K562 (cell line): ENCODE data around the gene PLEKHG5. TPM values are rescaled to one million over a fixed set of nuclear protein-coding genes. Genes with fewer than 3 reads are reported as not detected.

Experiments used
- FOXA3 ChIP-seq, 2 experiments: fragments of 450-650 bp in 1 of 2; sonication (generic) in 1 of 2; formaldehyde crosslinking; IDR thresholded peaks in 1 of 2; conservative IDR thresholded peaks in 1 of 2; 2 replicates each; pipeline versions ENCODE4 v1.4.0 to v1.8.0; 2020 to 2022; ENCODE audit warnings: mild to moderate bottlenecking in 2 of 2, missing genetic modification reagents in 1 of 2
- HLTF ChIP-seq: fragments of 450-650 bp; IDR thresholded peaks from 2 replicates; pipeline ENCODE4 v1.6.1; 2016
- JUND ChIP-seq, 2 experiments: IDR thresholded peaks; 2 replicates in 1 of 2; 3 replicates in 1 of 2; pipeline ENCODE4 v1.6.1; 2011; ENCODE audit warnings: borderline replicate concordance in 2 of 2, low read depth in 2 of 2, low read length in 2 of 2, improper control_type of control experiment in 1 of 2, missing biosample characterization in 1 of 2, missing genetic modification characterization in 1 of 2, missing genetic modification reagents in 1 of 2
- MEIS2 ChIP-seq: fragments of 450-650 bp; IDR thresholded peaks from 2 replicates; pipeline ENCODE4 v1.6.1; 2014; ENCODE audit warnings: mild to moderate bottlenecking; ENCODE audit not compliant: partially characterized antibody
- NCOA2 ChIP-seq, 2 experiments: fragments of 450-650 bp; IDR thresholded peaks; 2 replicates each; pipeline ENCODE4 v1.6.1; 2018; ENCODE audit warnings: mild to moderate bottlenecking in 2 of 2, moderate library complexity in 1 of 2; ENCODE audit not compliant: partially characterized antibody in 2 of 2
- REST ChIP-seq, 2 experiments: fragments of 450-650 bp; formaldehyde crosslinking in 1 of 2; IDR thresholded peaks; 2 replicates each; pipeline versions ENCODE4 v1.4.0 to v1.6.1; 2014 to 2020; ENCODE audit warnings: mild to moderate bottlenecking in 2 of 2, borderline replicate concordance in 1 of 2, low read depth in 1 of 2
- SMC3 ChIP-seq: conservative IDR thresholded peaks from 2 replicates; pipeline ENCODE4 v1.6.1; 2011; ENCODE audit warnings: low read depth, low read length, improper control_type of control experiment; ENCODE audit not compliant: insufficient read depth
- TBP ChIP-seq: optimal IDR thresholded peaks from 2 replicates; pipeline ENCODE3; 2011; ENCODE audit warnings: low read depth, low read length, improper control_type of control experiment
- UBTF ChIP-seq, 2 experiments: IDR thresholded peaks; 2 replicates each; pipeline ENCODE4 v1.6.1; 2012; ENCODE audit warnings: improper control_type of control experiment in 2 of 2, low read depth in 2 of 2, low read length in 2 of 2, borderline replicate concordance in 1 of 2
- USF2 ChIP-seq: sonication (generic); formaldehyde crosslinking; IDR thresholded peaks from 2 replicates; pipeline ENCODE4 v1.5.0; 2020; ENCODE audit warnings: missing genetic modification reagents
- XRCC5 ChIP-seq: fragments of 200-400 bp; formaldehyde crosslinking; IDR thresholded peaks from 2 replicates; pipeline ENCODE4 v1.6.1; 2017; ENCODE audit warnings: low read depth, mild to moderate bottlenecking, low read length
- YY1 ChIP-seq, 3 experiments: IDR thresholded peaks; 2 replicates each; pipeline ENCODE4 v1.6.1; 2011; ENCODE audit warnings: low read length in 2 of 3, mild to moderate bottlenecking in 2 of 3, moderate library complexity in 2 of 3, borderline replicate concordance in 1 of 3, control low read depth in 1 of 3, low read depth in 1 of 3; ENCODE audit not compliant: insufficient read depth in 3 of 3, insufficient replicate concordance in 2 of 3, control insufficient read depth in 1 of 3, insufficient read length in 1 of 3; ENCODE audit errors: extremely low read depth in 1 of 3
- polyA plus RNA-seq, 8 experiments: library from polyadenylated mRNA; depleted of rRNA in 4 of 8; stranded (reverse) in 5 of 8; unstranded in 3 of 8; fragments of >200 nt; fragmentation: Nextera tagmentation in 2 of 8; fragmentation: Illumina TruSeq in 1 of 8; extraction: Ambion mirVana in 2 of 8; extraction: Trizol in 1 of 8; gene quantifications; 2 replicates each; pipeline versions ENCODE4 v1.2.1 to v1.2.3, GENCODE V29; 2011 to 2014; ENCODE audit warnings: inconsistent platforms in 1 of 8, missing spikeins in 1 of 8
- total RNA-seq, 7 experiments: library from RNA; depleted of rRNA in 6 of 7; stranded (reverse); fragments of >200 nt in 6 of 7; fragmentation: Illumina TruSeq in 2 of 7; extraction: Trizol in 2 of 7; gene quantifications; 2 replicates each; pipeline versions ENCODE4 v1.2.1 to v1.2.3, GENCODE V29; 2011 to 2021; ENCODE audit warnings: low replicate concordance in 1 of 7

PLEKHG5 gene
- total and polyA plus RNA-seq, 9 of the 15 experiments (the other 6 are each of a cell fraction or from before 2014, with no cell fraction given): 0.04 to 0.29 (median 0.09) TPM; not detected in 3

- TF ChIP-seq REST (IDR thresholded peaks at IDR 0.05; ENCODE audit: borderline replicate concordance): peak; percentile 73; the same call in 1 of the 2 replicates
- no peak for TF ChIP-seq REST (CRISPR knock-in tag; IDR thresholded peaks at IDR 0.05; ENCODE audit: low read depth)
- peak; percentile 94 for TF ChIP-seq XRCC5
- 0 out of 2 replicates have a peak, but pooled peaks have one; percentile 49 for TF ChIP-seq HLTF
- no peak for TF ChIP-seq FOXA3 (CRISPR knock-in tag; conservative IDR thresholded peaks at IDR 0.05 in 1 of 2, IDR thresholded peaks at IDR 0.05 in 1 of 2)
- TF ChIP-seq SMC3: peak; percentile 89
- TF ChIP-seq UBTF (IDR thresholded peaks at IDR 0.05; ENCODE audit: borderline replicate concordance in 1 of 2, low read depth in 2 of 2, low read length in 2 of 2): peak; percentile 67 to 71; a peak in 2 of 4 replicates
- no peak for TF ChIP-seq NCOA2 (IDR thresholded peaks at IDR 0.05; ENCODE audit: partially characterized antibody in 2 of 2)
- TF ChIP-seq MEIS2: peak; percentile 35
- TF ChIP-seq TBP: peak; percentile 26
- 0 out of 2 replicates have a peak, but pooled peaks have one; percentile 41 for TF ChIP-seq JUND (IDR thresholded peaks at IDR 0.05; ENCODE audit: borderline replicate concordance, low read depth, low read length)
- TF ChIP-seq JUND (tag; IDR thresholded peaks at IDR 0.05; ENCODE audit: borderline replicate concordance, low read depth, low read length): no peak; the same call in 2 of the 3 replicates
- peak in 2 of 3 experiments; percentile 20 to 57 for TF ChIP-seq YY1 (IDR thresholded peaks at IDR 0.05; ENCODE audit: borderline replicate concordance in 1 of 3, control insufficient read depth in 1 of 3, extremely low read depth in 1 of 3, insufficient read depth in 3 of 3, insufficient read length in 1 of 3, insufficient replicate concordance in 2 of 3, low read depth in 1 of 3, low read length in 2 of 3)
- TF ChIP-seq USF2 (CRISPR knock-in tag): no peak
These were observed 4.9 kb downstream of the PLEKHG5 start (continued) for GRCh38 chr1:6486433-6487011.
